H1 (cell line): ENCODE measurements around the gene SLC43A3. TPM values are rescaled to one million over a fixed set of nuclear protein-coding genes. Genes with fewer than 3 reads are reported as not detected.

Source experiments
- BRCA1 ChIP-seq: IDR thresholded peaks from 2 replicates; pipeline ENCODE4 v1.6.1; 2012; ENCODE audit warnings: low read depth, low read length, improper control_type of control experiment
- EZH2 ChIP-seq: fragments of 200-600 bp; sonication (generic); IDR thresholded peaks from 2 replicates; pipeline ENCODE4 v1.7.1; 2012; ENCODE audit warnings: low read depth, mild to moderate bottlenecking, moderate library complexity, low read length, inconsistent platforms; ENCODE audit not compliant: severe bottlenecking
- HDAC6 ChIP-seq: IDR thresholded peaks from one replicate; pipeline ENCODE4 v1.7.1; 2012; ENCODE audit warnings: low read depth, mild to moderate bottlenecking, inconsistent platforms, low read length, moderate library complexity
- KDM1A ChIP-seq: fragments of 200-600, 300-600 bp; sonication (generic); IDR thresholded peaks from 2 replicates; pipeline ENCODE4 v1.7.1; 2016; ENCODE audit warnings: mild to moderate bottlenecking, low read length, borderline replicate concordance
- NANOG ChIP-seq: IDR thresholded peaks from 2 replicates; pipeline ENCODE4 v1.6.1; 2011; ENCODE audit warnings: low read length, low read depth, mild to moderate bottlenecking, inconsistent platforms; ENCODE audit not compliant: insufficient read depth, poor library complexity, severe bottlenecking
- POU5F1 ChIP-seq: IDR thresholded peaks from 2 replicates; pipeline ENCODE4 v1.6.1; 2011; ENCODE audit warnings: low read depth, mild to moderate bottlenecking, low read length, moderate library complexity
- SP1 ChIP-seq: IDR thresholded peaks from 2 replicates; pipeline ENCODE4 v1.6.1; 2011; ENCODE audit warnings: low read depth, low read length
- SP4 ChIP-seq: IDR thresholded peaks from 2 replicates; pipeline ENCODE4 v1.6.1; 2012; ENCODE audit warnings: low read length, inconsistent platforms
- polyA plus RNA-seq, 7 experiments: library from polyadenylated mRNA; depleted of rRNA in 3 of 7; stranded (reverse) in 5 of 7; unstranded in 2 of 7; fragments of >200 nt in 5 of 7; fragments of 200-250 nt in 2 of 7; gene quantifications; 1 replicate in 5 of 7; 2 replicates in 1 of 7; 4 replicates in 1 of 7; pipeline versions ENCODE4 v1.2.1 to v1.2.3, GENCODE V29; 2011 to 2013; ENCODE audit warnings: missing spikeins in 2 of 7, mixed read lengths in 2 of 7
- total RNA-seq: library from RNA; stranded (reverse); fragmentation: NEBNext Ultra II Directional; extraction: Animal tissue kit (Norgen Biotek cat#: 25700); gene quantifications from 2 replicates; pipeline ENCODE4 v1.2.1, GENCODE V29; 2021
- TF ChIP-seq, protein P1 (sequence below): fragments of 300-600 bp; sonication (generic); IDR thresholded peaks from 2 replicates; pipeline ENCODE4 v1.7.1; 2012; ENCODE audit warnings: low read length, moderate library complexity, mild to moderate bottlenecking, inconsistent platforms; ENCODE audit not compliant: insufficient replicate concordance
- TF ChIP-seq, protein P2 (sequence below): IDR thresholded peaks from 2 replicates; pipeline ENCODE4 v1.6.1; 2011; ENCODE audit warnings: low read length, improper control_type of control experiment

Gene SLC43A3
- total and polyA plus RNA-seq, 2 of the 8 experiments (the other 6 are each of a cell fraction or from before 2014, with no cell fraction given) = 31.8 to 67.8 TPM

GRCh38 chr11:57429946-57430345 is 3.0 kb upstream of the SLC43A3 start (continued):
- TF ChIP-seq, protein P1, sequence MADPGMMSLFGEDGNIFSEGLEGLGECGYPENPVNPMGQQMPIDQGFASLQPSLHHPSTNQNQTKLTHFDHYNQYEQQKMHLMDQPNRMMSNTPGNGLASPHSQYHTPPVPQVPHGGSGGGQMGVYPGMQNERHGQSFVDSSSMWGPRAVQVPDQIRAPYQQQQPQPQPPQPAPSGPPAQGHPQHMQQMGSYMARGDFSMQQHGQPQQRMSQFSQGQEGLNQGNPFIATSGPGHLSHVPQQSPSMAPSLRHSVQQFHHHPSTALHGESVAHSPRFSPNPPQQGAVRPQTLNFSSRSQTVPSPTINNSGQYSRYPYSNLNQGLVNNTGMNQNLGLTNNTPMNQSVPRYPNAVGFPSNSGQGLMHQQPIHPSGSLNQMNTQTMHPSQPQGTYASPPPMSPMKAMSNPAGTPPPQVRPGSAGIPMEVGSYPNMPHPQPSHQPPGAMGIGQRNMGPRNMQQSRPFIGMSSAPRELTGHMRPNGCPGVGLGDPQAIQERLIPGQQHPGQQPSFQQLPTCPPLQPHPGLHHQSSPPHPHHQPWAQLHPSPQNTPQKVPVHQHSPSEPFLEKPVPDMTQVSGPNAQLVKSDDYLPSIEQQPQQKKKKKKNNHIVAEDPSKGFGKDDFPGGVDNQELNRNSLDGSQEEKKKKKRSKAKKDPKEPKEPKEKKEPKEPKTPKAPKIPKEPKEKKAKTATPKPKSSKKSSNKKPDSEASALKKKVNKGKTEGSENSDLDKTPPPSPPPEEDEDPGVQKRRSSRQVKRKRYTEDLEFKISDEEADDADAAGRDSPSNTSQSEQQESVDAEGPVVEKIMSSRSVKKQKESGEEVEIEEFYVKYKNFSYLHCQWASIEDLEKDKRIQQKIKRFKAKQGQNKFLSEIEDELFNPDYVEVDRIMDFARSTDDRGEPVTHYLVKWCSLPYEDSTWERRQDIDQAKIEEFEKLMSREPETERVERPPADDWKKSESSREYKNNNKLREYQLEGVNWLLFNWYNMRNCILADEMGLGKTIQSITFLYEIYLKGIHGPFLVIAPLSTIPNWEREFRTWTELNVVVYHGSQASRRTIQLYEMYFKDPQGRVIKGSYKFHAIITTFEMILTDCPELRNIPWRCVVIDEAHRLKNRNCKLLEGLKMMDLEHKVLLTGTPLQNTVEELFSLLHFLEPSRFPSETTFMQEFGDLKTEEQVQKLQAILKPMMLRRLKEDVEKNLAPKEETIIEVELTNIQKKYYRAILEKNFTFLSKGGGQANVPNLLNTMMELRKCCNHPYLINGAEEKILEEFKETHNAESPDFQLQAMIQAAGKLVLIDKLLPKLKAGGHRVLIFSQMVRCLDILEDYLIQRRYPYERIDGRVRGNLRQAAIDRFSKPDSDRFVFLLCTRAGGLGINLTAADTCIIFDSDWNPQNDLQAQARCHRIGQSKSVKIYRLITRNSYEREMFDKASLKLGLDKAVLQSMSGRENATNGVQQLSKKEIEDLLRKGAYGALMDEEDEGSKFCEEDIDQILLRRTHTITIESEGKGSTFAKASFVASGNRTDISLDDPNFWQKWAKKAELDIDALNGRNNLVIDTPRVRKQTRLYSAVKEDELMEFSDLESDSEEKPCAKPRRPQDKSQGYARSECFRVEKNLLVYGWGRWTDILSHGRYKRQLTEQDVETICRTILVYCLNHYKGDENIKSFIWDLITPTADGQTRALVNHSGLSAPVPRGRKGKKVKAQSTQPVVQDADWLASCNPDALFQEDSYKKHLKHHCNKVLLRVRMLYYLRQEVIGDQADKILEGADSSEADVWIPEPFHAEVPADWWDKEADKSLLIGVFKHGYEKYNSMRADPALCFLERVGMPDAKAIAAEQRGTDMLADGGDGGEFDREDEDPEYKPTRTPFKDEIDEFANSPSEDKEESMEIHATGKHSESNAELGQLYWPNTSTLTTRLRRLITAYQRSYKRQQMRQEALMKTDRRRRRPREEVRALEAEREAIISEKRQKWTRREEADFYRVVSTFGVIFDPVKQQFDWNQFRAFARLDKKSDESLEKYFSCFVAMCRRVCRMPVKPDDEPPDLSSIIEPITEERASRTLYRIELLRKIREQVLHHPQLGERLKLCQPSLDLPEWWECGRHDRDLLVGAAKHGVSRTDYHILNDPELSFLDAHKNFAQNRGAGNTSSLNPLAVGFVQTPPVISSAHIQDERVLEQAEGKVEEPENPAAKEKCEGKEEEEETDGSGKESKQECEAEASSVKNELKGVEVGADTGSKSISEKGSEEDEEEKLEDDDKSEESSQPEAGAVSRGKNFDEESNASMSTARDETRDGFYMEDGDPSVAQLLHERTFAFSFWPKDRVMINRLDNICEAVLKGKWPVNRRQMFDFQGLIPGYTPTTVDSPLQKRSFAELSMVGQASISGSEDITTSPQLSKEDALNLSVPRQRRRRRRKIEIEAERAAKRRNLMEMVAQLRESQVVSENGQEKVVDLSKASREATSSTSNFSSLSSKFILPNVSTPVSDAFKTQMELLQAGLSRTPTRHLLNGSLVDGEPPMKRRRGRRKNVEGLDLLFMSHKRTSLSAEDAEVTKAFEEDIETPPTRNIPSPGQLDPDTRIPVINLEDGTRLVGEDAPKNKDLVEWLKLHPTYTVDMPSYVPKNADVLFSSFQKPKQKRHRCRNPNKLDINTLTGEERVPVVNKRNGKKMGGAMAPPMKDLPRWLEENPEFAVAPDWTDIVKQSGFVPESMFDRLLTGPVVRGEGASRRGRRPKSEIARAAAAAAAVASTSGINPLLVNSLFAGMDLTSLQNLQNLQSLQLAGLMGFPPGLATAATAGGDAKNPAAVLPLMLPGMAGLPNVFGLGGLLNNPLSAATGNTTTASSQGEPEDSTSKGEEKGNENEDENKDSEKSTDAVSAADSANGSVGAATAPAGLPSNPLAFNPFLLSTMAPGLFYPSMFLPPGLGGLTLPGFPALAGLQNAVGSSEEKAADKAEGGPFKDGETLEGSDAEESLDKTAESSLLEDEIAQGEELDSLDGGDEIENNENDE = no peak
- TF ChIP-seq NANOG (no peak), EZH2 (no peak), KDM1A (no peak), BRCA1 (no peak), SP1 (no peak), HDAC6 (no peak), SP4 (no peak), POU5F1 (no peak)
- TF ChIP-seq, protein P2, sequence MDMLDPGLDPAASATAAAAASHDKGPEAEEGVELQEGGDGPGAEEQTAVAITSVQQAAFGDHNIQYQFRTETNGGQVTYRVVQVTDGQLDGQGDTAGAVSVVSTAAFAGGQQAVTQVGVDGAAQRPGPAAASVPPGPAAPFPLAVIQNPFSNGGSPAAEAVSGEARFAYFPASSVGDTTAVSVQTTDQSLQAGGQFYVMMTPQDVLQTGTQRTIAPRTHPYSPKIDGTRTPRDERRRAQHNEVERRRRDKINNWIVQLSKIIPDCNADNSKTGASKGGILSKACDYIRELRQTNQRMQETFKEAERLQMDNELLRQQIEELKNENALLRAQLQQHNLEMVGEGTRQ = no peak
